PC-9 (cell line): ENCODE measurements around the gene TMSB4X. TPM values are rescaled to one million over a fixed set of nuclear protein-coding genes. Genes with fewer than 3 reads are reported as not detected.
A peak's percentile ranks its signal among the peaks of the same experiment; 100 is the strongest.
"Not testable (repeated sequence)": the region's sequence is repeated elsewhere in the genome, so short reads cannot be mapped to it uniquely, and the experiment has no call there.

Experiments used
- BruUV-seq: library from RNA; stranded (reverse); fragments of 400-500 nt; replicated peaks from 2 replicates; lab custom pipeline; 2021; lab: Mats Ljungman, UMichigan
- CTCF ChIA-PET: fragments of 300-600 bp; sonication (Branson Sonifier 250); formaldehyde crosslinking; loops from one replicate; lab custom pipeline; 2022; ENCODE audit warnings: antibody characterized with exemption; lab: Charles Lee
- POLR2A ChIA-PET: fragments of 300-600 bp; sonication (Branson Sonifier 250); formaldehyde crosslinking; loops from one replicate; lab custom pipeline; 2022; ENCODE audit warnings: antibody characterized with exemption; ENCODE audit not compliant: unreplicated experiment; lab: Charles Lee
- DNase-seq, 2 experiments: peaks; one replicate each; pipeline versions ENCODE4 v3.0.0 to v3.0.0-alpha.2; 2015 to 2022; ENCODE audit warnings: mixed read lengths in 1 of 2
- H2AFZ ChIP-seq: fragments of 200-600 bp; sonication (generic); 2 replicates; pipeline ENCODE4 v1.8.1; 2017; ENCODE audit warnings: antibody characterized with exemption
- H3F3A ChIP-seq: fragments of 200-600 bp; sonication (generic); 2 replicates; pipeline ENCODE4 v1.8.1; 2017; ENCODE audit warnings: antibody characterized with exemption, mild to moderate bottlenecking, low read depth; ENCODE audit not compliant: insufficient read depth
- H3K27ac ChIP-seq: fragments of 200-600 bp; sonication (generic); 2 replicates; pipeline ENCODE4 v1.6.1; 2016; ENCODE audit warnings: mixed run types
- H3K27me3 ChIP-seq: fragments of 200-600 bp; sonication (generic); 2 replicates; pipeline ENCODE4 v1.6.1; 2016; ENCODE audit warnings: low read depth, mixed run types; ENCODE audit not compliant: insufficient read depth
- H3K36me3 ChIP-seq: fragments of 200-600 bp; sonication (generic); 2 replicates; pipeline ENCODE4 v1.6.1; 2016; ENCODE audit warnings: low read depth, mixed run types
- H3K4me1 ChIP-seq: fragments of 200-600 bp; sonication (generic); replicated peaks from 2 replicates; pipeline ENCODE4 v1.6.1; 2016; ENCODE audit warnings: mixed run types; ENCODE audit not compliant: insufficient read depth
- H3K4me2 ChIP-seq: fragments of 200-600 bp; sonication (generic); 2 replicates; pipeline ENCODE4 v1.6.1; 2017; ENCODE audit warnings: mixed run types
- H3K4me3 ChIP-seq: fragments of 200-600 bp; sonication (generic); 2 replicates; pipeline ENCODE4 v1.6.1; 2016; ENCODE audit warnings: mixed run types
- H3K79me2 ChIP-seq: fragments of 200-600 bp; sonication (generic); 2 replicates; pipeline ENCODE4 v1.6.1; 2017; ENCODE audit warnings: low read depth, mixed run types
- H3K9me2 ChIP-seq: fragments of 200-600 bp; sonication (generic); 2 replicates; pipeline ENCODE4 v1.8.1; 2017; ENCODE audit warnings: mild to moderate bottlenecking; ENCODE audit not compliant: insufficient read depth
- H3K9me3 ChIP-seq: fragments of 200-600 bp; sonication (generic); 2 replicates; pipeline ENCODE4 v1.8.1; 2016; ENCODE audit warnings: low read depth; ENCODE audit not compliant: insufficient read depth
- H4K20me1 ChIP-seq: fragments of 200-600 bp; sonication (generic); 2 replicates; pipeline ENCODE4 v1.8.1; 2017; ENCODE audit not compliant: insufficient read depth
- EZH2 ChIP-seq: fragments of 200-600 bp; sonication (generic); IDR thresholded peaks from 2 replicates; pipeline ENCODE4 v1.8.0; 2017; ENCODE audit warnings: antibody characterized with exemption, low read depth
- intact Hi-C: fragments of 100-400 bp; cut with micrococcal nuclease; formaldehyde crosslinking; loops from one replicate; pipeline ENCODE4 v1.10.0; 2022; ENCODE audit not compliant: unreplicated experiment
- total RNA-seq: library from RNA; stranded (reverse); gene quantifications from 2 replicates; pipeline ENCODE4 v1.2.3, GENCODE V29; 2021
- TF ChIP-seq, protein P1 (sequence below): fragments of 200-600 bp; sonication (generic); conservative IDR thresholded peaks from 2 replicates; pipeline ENCODE4 v1.6.1; 2017; ENCODE audit warnings: mixed run types, antibody characterized with exemption, mild to moderate bottlenecking, moderate library complexity

TMSB4X gene
- total RNA-seq, 1 experiment from 2014 or later, result 2,589 TPM

- DNase-seq, result no peak
- no peaks in the 10 kb centered on the region for H3K9me3 ChIP-seq
- H3K36me3 ChIP-seq, result no peaks in the 10 kb centered on the region
- no peak overlapping the region for H3K27ac ChIP-seq
- peaks cover 25% of the 10 kb centered on the region for H3K4me1 ChIP-seq
- H3K27me3 ChIP-seq, result no peaks in the 10 kb centered on the region
- H3K4me2 ChIP-seq, result no peak overlapping the region
- BruUV-seq, result no TSS peak
- H3F3A ChIP-seq, result peaks cover 4% of the 10 kb centered on the region; the same call in 1 of the 2 replicates
- H3K4me3 ChIP-seq, result no peak overlapping the region
- ChIA-PET POLR2A (interaction anchor here (0.7 kb wide), 1 partner anchor 384 kb away, joined by 3 read pairs; no protein-coding TSS in a partner anchor), CTCF (no interaction called here)
- no peak overlapping the region for H2AFZ ChIP-seq
- no peak for TF ChIP-seq EZH2
- TF ChIP-seq, protein P1, sequence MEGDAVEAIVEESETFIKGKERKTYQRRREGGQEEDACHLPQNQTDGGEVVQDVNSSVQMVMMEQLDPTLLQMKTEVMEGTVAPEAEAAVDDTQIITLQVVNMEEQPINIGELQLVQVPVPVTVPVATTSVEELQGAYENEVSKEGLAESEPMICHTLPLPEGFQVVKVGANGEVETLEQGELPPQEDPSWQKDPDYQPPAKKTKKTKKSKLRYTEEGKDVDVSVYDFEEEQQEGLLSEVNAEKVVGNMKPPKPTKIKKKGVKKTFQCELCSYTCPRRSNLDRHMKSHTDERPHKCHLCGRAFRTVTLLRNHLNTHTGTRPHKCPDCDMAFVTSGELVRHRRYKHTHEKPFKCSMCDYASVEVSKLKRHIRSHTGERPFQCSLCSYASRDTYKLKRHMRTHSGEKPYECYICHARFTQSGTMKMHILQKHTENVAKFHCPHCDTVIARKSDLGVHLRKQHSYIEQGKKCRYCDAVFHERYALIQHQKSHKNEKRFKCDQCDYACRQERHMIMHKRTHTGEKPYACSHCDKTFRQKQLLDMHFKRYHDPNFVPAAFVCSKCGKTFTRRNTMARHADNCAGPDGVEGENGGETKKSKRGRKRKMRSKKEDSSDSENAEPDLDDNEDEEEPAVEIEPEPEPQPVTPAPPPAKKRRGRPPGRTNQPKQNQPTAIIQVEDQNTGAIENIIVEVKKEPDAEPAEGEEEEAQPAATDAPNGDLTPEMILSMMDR, result no peak
- no peaks in the 10 kb centered on the region for H3K9me2 ChIP-seq
- intact Hi-C loops, result no loop called here
- H4K20me1 ChIP-seq, result no peaks in the 10 kb centered on the region
- no peaks in the 10 kb centered on the region for H3K79me2 ChIP-seq
Measured at GRCh38 chrX:13014111-13015096, 39.5 kb downstream of the TMSB4X start.

DNA sequence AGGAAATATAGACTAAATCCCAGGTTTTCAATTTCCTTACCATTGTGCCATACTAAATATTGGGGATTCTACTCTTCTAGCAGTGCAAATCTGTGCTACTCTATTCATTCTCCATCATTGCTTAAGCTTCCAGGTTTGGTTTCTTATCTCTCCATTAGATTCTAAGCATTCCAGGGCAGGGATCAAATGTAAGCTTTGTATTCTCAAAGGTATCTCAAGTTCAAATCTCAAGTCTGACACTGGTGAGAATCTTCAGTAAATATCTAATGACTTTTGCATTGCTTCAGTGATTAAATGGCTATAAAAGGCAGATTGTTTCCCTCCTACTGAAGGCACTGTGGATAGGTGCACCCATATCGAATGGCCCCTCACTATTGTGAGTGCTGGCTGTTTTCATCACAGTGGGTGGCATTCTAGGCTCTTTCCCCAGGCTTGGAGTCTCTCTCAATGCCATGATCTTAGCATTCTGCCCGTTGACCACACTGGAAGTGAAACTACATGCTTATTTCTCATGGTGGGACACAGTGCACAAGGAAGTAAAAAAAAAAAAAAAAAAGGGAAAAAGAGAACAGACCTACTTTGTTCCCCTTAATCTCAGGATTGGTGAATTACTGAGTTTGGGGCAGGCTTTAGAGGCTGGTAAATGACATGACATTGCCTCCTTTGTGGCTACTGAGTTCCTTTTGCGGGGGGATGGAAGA is 40.8 kb downstream of the TMSB4X start:
- peaks cover 13% of the 10 kb centered on the region for H3K4me1 ChIP-seq
- no peak overlapping the region for H3K4me2 ChIP-seq
- BruUV-seq, result no TSS peak
- ChIA-PET POLR2A (interaction anchor here (0.8 kb wide), 1 partner anchor 29 kb away, joined by 15 read pairs; no protein-coding TSS in a partner anchor), CTCF (interaction anchor here (0.5 to 0.7 kb wide), 2 partner anchors 69 to 325 kb away, joined by 5 to 15 read pairs; no protein-coding TSS in a partner anchor)
- no peak overlapping the region for H3K4me3 ChIP-seq
- no peaks in the 10 kb centered on the region for H4K20me1 ChIP-seq
- peak in 1 of 2 experiments; percentile 46 for DNase-seq
- intact Hi-C loops, result no loop called here
- TF ChIP-seq, protein P1, result no peak
- no peak for TF ChIP-seq EZH2
- H3K36me3 ChIP-seq, result no peaks in the 10 kb centered on the region
- no peaks in the 10 kb centered on the region for H3K9me2 ChIP-seq
- H3K9me3 ChIP-seq, result no peaks in the 10 kb centered on the region
- no peaks in the 10 kb centered on the region for H3K27me3 ChIP-seq
- H2AFZ ChIP-seq, result no peak overlapping the region
- no peaks in the 10 kb centered on the region for H3K79me2 ChIP-seq
- H3F3A ChIP-seq, result no peaks in the 10 kb centered on the region
- H3K27ac ChIP-seq, result no peak overlapping the region

- CTCF ChIA-PET, H3K79me2 ChIP-seq, DNase-seq, H3K36me3 ChIP-seq, H3K27ac ChIP-seq, H2AFZ ChIP-seq, BruUV-seq, H3K27me3 ChIP-seq, H4K20me1 ChIP-seq, POLR2A ChIA-PET, H3F3A ChIP-seq, intact Hi-C loops, H3K9me2 ChIP-seq, H3K9me3 ChIP-seq, H3K4me3 ChIP-seq, H3K4me2 ChIP-seq: not testable (repeated sequence)
- peaks cover 18% of the 10 kb centered on the region for H3K4me1 ChIP-seq
Measured at GRCh38 chrX:13016731-13017130, 41.8 kb downstream of the TMSB4X start.
